Inflammatory macrophage (primary cell): ENCODE measurements around the gene ALKBH6.
A peak's percentile ranks its signal among the peaks of the same experiment; 100 is the strongest.
"Not testable (repeated sequence)": the region's sequence is repeated elsewhere in the genome, so short reads cannot be mapped to it uniquely, and the experiment has no call there.

Experiments used
- DNase-seq, 2 donors: peaks; one replicate each; pipeline ENCODE4 v3.0.0-alpha.2; 2020 to 2022
- total RNA-seq, 18 experiments: gene quantifications; one replicate each; lab custom pipeline; 2026; ENCODE audit warnings: mixed read lengths in 6 of 18, inconsistent platforms in 2 of 18; lab: John Stamatoyannopoulos, UW

The ALKBH6 gene
- total RNA-seq = 0.23 to 3.3 (median 1.1) reads per million in 18 experiments

DNA sequence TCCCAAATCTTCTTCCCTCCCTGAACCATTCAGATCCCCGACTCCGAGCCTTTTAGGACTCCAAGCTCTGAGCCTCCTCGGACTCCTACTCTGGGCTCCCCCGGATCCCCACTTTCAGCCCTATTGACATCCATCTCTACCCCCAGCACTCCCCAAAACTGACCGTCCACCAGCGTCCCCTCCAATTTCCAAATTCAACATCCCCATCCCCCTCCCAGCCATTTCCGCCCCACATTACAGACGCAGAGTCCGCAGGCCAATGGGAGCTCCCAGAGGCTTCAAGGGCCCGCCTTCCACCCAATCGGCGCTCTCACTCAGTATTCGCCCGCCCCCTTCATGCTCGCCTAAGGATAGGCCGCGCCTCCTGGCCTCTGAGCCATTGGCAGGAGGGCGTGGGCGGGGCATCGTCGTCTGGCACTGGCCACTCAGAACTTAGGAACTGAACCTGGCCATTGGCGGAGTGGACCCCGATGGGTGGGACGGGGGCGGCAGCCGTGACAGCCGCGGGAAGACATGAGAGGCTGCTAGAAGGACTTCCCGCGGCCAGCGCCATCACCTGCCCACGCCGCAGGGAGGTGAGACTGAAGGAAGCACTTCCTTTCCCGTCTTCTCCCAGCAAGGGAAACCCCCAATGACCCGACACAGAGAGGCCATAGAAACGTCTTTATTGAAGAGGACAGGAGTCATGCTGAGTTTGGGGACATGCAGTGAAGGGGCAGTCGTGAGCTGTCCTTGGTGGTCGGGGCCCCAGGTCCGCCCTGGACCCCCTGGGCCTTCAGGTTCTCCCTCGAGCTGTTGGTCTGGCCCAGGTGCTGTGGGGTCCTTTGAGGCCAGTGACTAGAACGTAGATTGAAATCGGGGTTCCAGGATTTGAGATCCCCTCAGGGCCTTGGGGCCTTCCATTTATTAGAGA is at the start of gene ALKBH6:
Gene ALKBH6, minus strand, starts transcription at position 202 of the 913 bp plus-strand sequence. CDS start 816 bp downstream, outside the sequence.
- DNase-seq = peak; percentile 100

DNA sequence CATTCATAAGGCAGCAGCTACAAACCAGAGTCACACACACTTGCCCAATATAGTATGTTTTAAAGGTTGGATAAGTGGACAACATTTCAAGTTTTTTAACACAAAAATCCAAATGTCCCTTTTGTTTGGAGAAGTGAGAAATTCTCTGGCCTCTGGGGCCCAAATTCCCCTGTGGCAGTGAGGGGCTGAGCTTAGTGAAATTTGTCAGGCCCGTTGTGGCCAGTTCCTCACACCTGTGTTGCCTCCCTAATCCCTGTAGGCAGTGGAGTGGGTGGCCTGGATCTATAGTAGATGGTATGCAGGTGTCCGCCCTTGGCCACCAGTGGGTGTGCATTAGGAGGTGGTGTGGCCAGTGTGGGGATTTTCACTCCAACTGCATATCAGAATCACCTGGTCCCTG is 47.4 kb upstream of the ALKBH6 start:
- DNase-seq = no peak

DNA sequence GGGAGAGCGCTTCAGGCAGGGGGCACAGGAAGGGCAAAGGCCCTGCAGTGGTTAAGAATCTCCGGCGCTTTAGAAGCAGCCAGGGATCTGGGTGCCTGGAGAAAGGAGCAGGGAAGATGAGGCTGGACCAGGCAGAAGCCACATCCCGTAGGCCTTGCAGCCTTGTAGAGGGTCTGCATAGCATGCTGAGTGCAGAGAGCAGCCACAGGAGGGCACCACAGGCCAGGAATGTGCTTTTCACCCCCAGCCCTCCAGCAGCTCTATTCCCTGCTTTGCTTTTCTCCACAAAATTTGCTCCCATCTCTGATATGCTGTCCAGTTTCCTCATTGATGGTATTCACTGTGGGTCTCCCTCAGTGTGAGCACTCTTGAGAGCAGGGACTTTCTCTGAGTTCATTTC is 46.4 kb upstream of the ALKBH6 start:
- peak; percentile 16 to 67 for DNase-seq

GRCh38 chr19:36059180-36059910 is 45.3 kb upstream of the ALKBH6 start:
- DNase-seq = no peak

GRCh38 chr19:36058481-36059179 is 44.6 kb upstream of the ALKBH6 start:
- DNase-seq = no peak

DNA sequence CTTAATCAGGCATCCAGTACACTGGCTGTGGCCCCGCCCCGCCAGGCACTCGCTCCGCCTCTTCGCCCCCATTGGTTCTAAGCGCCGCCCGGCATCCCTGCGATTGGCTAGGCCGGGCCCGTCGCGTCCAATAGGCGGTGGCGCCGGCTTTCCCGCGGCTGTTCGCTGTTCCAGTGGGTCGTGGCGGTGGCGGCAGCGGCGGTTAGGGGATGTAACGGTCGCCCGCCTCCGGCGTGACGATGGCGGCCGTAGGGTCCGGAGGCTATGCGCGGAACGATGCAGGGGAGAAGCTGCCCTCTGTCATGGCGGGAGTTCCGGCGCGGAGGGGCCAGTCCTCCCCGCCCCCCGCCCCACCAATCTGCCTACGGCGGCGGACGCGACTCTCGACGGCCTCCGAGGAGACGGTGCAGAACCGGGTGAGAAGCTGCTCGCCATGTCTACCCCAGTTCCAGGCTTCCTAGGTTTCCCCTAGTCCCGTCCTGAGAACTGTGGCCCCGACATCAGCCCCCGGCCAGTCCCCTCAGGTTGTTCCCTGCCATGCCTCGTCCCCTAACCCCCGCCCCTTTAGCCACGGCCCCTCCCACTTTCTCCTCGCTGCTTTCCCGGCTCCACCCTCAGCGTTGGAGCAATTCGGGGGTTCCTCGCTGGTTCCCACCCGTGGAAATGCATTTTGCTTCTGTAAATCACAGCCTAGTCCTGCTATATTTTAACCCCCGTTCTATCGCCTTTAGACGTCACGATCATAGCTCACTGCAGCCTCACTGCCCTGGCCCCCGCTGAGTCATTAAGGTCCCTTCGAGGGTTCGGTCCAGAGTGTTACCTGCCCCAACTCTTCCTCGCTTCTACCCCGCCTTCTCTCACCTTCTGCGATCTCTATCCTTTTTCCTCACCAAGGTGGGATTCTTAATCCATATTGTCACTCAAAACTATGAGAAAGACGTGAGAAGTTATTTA is 41.0 kb upstream of the ALKBH6 start, which contains the start of gene WDR62:
Gene WDR62, plus strand, starts transcription at position 165 of the 954 bp plus-strand sequence. Its CDS starts 75 bp downstream, at position 240.
- DNase-seq = peak; percentile 96

DNA sequence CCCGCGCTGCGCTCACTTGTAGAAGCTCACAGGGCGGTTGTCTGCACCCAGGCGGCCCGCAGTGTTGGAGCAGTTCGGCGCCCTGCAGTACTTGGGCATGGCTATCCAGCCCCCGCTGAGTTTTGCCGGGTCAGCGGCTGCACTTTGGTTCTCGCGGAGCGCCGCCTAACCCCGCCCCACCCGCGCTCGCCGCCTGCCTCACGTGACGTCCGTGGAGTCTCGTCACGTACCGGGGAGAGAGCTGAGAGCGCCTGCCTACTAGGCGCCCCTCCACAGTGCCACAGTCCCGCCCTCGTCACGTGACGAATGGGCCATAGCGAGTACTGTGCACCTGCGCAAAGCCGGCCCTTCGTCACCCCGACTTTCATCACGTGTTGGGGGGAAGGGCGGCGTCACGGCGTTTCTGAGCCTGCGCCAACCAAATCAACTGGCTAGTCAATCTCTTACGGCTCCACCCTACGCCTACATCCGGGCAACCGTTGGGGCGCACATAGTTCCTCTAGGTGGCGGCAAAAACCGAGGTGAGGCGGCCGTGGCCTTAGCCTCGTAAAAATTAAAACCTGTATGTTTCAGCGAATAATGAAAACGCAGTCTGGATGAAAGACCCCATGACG is 40.2 kb upstream of the ALKBH6 start, which contains the start of gene THAP8:
Gene THAP8, minus strand, starts transcription at position 167 of the 614 bp plus-strand sequence. Its CDS starts 68 bp downstream, at position 99.
- peak; percentile 99 to 100 for DNase-seq

GRCh38 chr19:36051637-36052036 is 37.6 kb upstream of the ALKBH6 start:
- DNase-seq = no peak

- no peak for DNase-seq
These were observed 37.2 kb upstream of the ALKBH6 start for GRCh38 chr19:36051236-36051635.

GRCh38 chr19:36049080-36049698 is 35.2 kb upstream of the ALKBH6 start:
- DNase-seq = no peak

DNA sequence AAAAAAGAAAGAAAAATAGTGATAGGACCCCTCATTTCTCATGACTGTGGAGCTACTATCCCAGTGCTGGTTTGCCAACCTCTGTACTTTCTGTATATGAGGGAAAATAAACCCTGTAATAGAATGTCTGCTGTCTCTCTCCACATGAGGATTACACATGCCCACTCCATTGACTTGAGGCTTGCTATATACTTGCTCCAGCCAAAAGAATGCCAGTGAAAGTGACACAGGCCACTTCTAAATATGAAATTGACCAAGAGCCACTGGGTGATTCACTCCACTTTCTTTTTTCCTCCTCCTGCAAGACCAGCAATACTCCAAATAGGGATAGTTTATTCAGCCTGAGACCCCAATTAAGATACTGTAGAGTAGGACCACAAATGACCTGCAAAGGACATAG is 33.8 kb upstream of the ALKBH6 start:
- DNase-seq = no peak

GRCh38 chr19:36046443-36047050 is 32.5 kb upstream of the ALKBH6 start:
- DNase-seq = no peak

GRCh38 chr19:36043952-36044351 is 29.9 kb upstream of the ALKBH6 start:
- DNase-seq = no peak

DNA sequence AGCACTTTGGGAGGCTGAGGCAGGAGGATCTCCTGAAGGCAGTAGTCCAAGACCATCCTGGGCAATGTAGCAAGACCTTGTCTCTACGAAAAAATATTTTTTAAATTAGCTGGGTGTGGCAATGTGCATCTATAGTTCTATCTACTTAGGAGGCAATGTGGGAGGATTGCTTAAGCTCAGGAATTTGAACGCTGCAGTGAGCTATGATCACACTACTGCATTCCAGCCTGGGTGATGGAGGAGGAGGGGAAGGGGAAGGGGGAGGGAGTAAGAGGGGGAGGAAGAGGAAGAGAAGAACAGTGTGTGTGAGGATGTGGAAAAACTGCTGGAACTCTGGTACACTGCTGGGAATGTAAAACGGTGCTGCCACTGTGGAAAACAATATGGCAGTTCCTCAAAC is 27.8 kb upstream of the ALKBH6 start:
- peak; percentile 63 to 77 for DNase-seq

DNA sequence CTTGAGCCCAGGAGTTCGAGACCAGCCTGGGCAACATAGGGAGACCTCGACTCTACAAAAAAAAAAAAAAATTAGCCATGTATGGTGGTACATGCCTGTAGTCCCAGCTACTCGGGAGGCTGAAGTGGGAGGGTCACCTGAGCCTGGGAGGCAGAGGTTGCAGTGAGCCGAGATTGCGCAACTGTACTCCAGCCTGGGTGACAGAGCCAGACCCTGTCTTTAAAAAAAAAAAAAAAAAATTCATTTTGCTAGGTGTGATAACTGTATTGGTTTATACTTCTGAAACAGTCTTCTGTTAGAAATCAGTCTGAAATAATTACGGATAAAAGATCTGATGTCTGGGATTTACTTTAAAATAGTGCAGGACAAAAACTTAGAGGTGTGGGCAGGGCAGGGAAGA is 27.1 kb upstream of the ALKBH6 start:
- DNase-seq = not testable (repeated sequence)

DNA sequence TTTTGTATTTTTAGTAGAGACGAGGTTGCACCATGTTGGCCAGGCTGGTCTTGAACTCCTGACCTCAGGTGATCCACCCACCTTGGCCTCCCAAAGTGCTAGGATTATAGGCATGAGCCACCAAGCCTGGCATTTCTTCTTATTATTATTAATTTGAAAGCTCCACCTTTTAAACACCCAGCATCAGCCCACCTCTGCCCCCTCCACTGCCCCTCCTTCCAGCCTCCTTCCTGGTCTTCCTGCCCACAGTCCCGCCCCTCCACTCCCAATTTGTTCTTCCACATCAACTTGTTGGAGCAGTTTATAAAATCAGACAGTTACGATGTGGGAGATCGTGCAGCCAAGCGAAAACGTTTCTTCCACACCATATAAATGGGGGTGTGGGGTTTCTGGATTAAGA is 26.5 kb upstream of the ALKBH6 start:
- no peak for DNase-seq

- no peak for DNase-seq
These were observed 18.5 kb upstream of the ALKBH6 start, which contains the start of gene CLIP3 for GRCh38 chr19:36032251-36033104. TSS of gene CLIP3 (minus strand) at chr19:36032873. CDS start at chr19:36032357, 516 bp downstream.

DNA sequence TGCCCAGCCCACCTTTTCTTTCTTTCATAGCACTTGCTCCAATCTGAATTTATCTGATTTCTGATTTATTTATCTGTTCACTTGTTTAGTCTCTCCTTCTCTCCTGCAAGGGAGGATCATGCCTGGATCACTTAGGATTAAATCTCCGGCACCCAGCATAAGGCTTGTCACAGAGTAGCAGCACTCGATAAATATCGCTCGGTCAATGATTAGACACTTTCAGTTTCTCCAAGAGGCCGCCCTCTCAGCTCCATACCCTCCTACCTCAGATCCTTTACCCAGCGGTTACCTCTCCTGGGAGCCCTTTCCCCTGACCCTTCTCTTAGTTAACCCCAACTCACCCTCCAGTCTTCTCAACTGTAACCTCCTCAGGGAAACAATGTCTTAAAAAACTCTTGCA is 17.3 kb upstream of the ALKBH6 start:
- no peak for DNase-seq
